HepG2 (cell line): ENCODE measurements around the gene GTF2A1.

Source experiments
- HHEX ChIP-seq: IDR thresholded peaks from 2 replicates; pipeline ENCODE4 v1.6.1; 2016; ENCODE audit warnings: control low read depth
- HMGXB4 ChIP-seq, 2 experiments: sonication (generic) in 1 of 2; formaldehyde crosslinking in 1 of 2; IDR thresholded peaks; 2 replicates each; pipeline versions ENCODE4 v1.4.0 to v1.6.1; 2018 to 2020; ENCODE audit warnings: missing genetic modification reagents in 2 of 2, borderline replicate concordance in 1 of 2, low read depth in 1 of 2, mild to moderate bottlenecking in 1 of 2, missing biosample characterization in 1 of 2
- TRIM24 ChIP-seq: sonication (generic); formaldehyde crosslinking; IDR thresholded peaks from 2 replicates; pipeline ENCODE4 v1.8.0; 2022; ENCODE audit warnings: mild to moderate bottlenecking, missing genetic modification reagents
- ZHX1 ChIP-seq: sonication (generic); formaldehyde crosslinking; IDR thresholded peaks from 2 replicates; pipeline ENCODE4 v1.8.1; 2022; ENCODE audit warnings: low read depth, mild to moderate bottlenecking, missing genetic modification reagents

- no peak for TF ChIP-seq HHEX (CRISPR knock-in tag)
- no peak for TF ChIP-seq ZHX1
- no peak for TF ChIP-seq TRIM24 (CRISPR knock-in tag)
- TF ChIP-seq HMGXB4 (CRISPR knock-in tag; IDR thresholded peaks at IDR 0.05; ENCODE audit: borderline replicate concordance in 1 of 2, low read depth in 1 of 2): no peak
Measured at GRCh38 chr14:81235096-81235495, 14.3 kb upstream of the GTF2A1 start.
